ENCODE results near the gene XPO5.

- TF ChIP-seq, protein P1, sequence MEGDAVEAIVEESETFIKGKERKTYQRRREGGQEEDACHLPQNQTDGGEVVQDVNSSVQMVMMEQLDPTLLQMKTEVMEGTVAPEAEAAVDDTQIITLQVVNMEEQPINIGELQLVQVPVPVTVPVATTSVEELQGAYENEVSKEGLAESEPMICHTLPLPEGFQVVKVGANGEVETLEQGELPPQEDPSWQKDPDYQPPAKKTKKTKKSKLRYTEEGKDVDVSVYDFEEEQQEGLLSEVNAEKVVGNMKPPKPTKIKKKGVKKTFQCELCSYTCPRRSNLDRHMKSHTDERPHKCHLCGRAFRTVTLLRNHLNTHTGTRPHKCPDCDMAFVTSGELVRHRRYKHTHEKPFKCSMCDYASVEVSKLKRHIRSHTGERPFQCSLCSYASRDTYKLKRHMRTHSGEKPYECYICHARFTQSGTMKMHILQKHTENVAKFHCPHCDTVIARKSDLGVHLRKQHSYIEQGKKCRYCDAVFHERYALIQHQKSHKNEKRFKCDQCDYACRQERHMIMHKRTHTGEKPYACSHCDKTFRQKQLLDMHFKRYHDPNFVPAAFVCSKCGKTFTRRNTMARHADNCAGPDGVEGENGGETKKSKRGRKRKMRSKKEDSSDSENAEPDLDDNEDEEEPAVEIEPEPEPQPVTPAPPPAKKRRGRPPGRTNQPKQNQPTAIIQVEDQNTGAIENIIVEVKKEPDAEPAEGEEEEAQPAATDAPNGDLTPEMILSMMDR (IDR thresholded peaks at IDR 0.05) = no peak
- TF ChIP-seq POLR2A (IDR thresholded peaks at IDR 0.05) = no peak
Observed at GRCh38 chr6:43621836-43622180, 46.0 kb upstream of the XPO5 start.
